ENCODE results near the gene RPL36A. TPM values are rescaled to one million over a fixed set of nuclear protein-coding genes. Genes with fewer than 3 reads are reported as not detected.

Gene RPL36A
- total RNA-seq, 6 experiments from 2014 or later: 127 to 361 (median 160) TPM

GRCh38 chrX:101365301-101365795, 25.5 kb upstream of the RPL36A start:
- H3K27ac Mint-ChIP-seq: no peak overlapping the region
- H3K9me3 Mint-ChIP-seq: no peaks in the 10 kb centered on the region
- no peak overlapping the region for H3K4me3 Mint-ChIP-seq
- peaks cover 4% of the 10 kb centered on the region for H3K4me1 Mint-ChIP-seq (ENCODE audit: low read depth)
- peaks cover 11% of the 10 kb centered on the region for H3K27me3 Mint-ChIP-seq (ENCODE audit: insufficient read depth)
- no peak for DNase-seq
- TF ChIP-seq CTCF (IDR thresholded peaks at IDR 0.05): no peak
- no peaks in the 10 kb centered on the region for H3K36me3 Mint-ChIP-seq (ENCODE audit: low read depth)

- no peak for TF ChIP-seq CTCF (IDR thresholded peaks at IDR 0.05)
- H3K9me3 Mint-ChIP-seq: no peaks in the 10 kb centered on the region
- no peak overlapping the region for H3K27ac Mint-ChIP-seq
- no peaks in the 10 kb centered on the region for H3K36me3 Mint-ChIP-seq (ENCODE audit: low read depth)
- no peaks in the 10 kb centered on the region for H3K4me1 Mint-ChIP-seq (ENCODE audit: low read depth)
- no peak overlapping the region for H3K4me3 Mint-ChIP-seq
- no peak for DNase-seq
- H3K27me3 Mint-ChIP-seq (ENCODE audit: insufficient read depth): peaks cover 11% of the 10 kb centered on the region
Observed at GRCh38 chrX:101368800-101369199, 22.0 kb upstream of the RPL36A start.

- DNase-seq: no peak
- peaks cover 10% of the 10 kb centered on the region for H3K27me3 Mint-ChIP-seq (ENCODE audit: insufficient read depth)
- H3K36me3 Mint-ChIP-seq (ENCODE audit: low read depth): no peaks in the 10 kb centered on the region
- no peak for TF ChIP-seq CTCF (IDR thresholded peaks at IDR 0.05)
- no peaks in the 10 kb centered on the region for H3K4me1 Mint-ChIP-seq (ENCODE audit: low read depth)
- no peak overlapping the region for H3K4me3 Mint-ChIP-seq
- H3K9me3 Mint-ChIP-seq: no peaks in the 10 kb centered on the region
- H3K27ac Mint-ChIP-seq: no peak overlapping the region
Observed at GRCh38 chrX:101369687-101370086, 21.1 kb upstream of the RPL36A start.

GRCh38 chrX:101370888-101371504, 19.8 kb upstream of the RPL36A start:
- no peak overlapping the region for H3K4me3 Mint-ChIP-seq
- H3K9me3 Mint-ChIP-seq: no peaks in the 10 kb centered on the region
- H3K27me3 Mint-ChIP-seq (ENCODE audit: insufficient read depth): peaks cover 7% of the 10 kb centered on the region
- TF ChIP-seq CTCF (IDR thresholded peaks at IDR 0.05): no peak
- H3K4me1 Mint-ChIP-seq (ENCODE audit: low read depth): no peaks in the 10 kb centered on the region
- no peaks in the 10 kb centered on the region for H3K36me3 Mint-ChIP-seq (ENCODE audit: low read depth)
- H3K27ac Mint-ChIP-seq: no peak overlapping the region
- no peak for DNase-seq

- Mint-ChIP-seq H3K27ac (no peak overlapping the region), H3K4me1 (ENCODE audit: low read depth) (no peaks in the 10 kb centered on the region), H3K36me3 (ENCODE audit: low read depth) (no peaks in the 10 kb centered on the region), H3K9me3 (no peaks in the 10 kb centered on the region), H3K4me3 (no peak overlapping the region), H3K27me3 (ENCODE audit: insufficient read depth) (peaks cover 2% of the 10 kb centered on the region; the same call in 1 of the 2 replicates)
- no peak for TF ChIP-seq CTCF (IDR thresholded peaks at IDR 0.05)
- no peak for DNase-seq
Observed at GRCh38 chrX:101377547-101377946, 13.3 kb upstream of the RPL36A start.

All from HFFc6 (cell line).